Activated CD8-positive, alpha-beta T cell treated with anti-CD3 and anti-CD28 coated beads for 36 hours (primary cell): Measurements from ENCODE around the gene SZRD1. TPM values are rescaled to one million over a fixed set of nuclear protein-coding genes. Genes with fewer than 3 reads are reported as not detected.
"Not testable (repeated sequence)": the region's sequence is repeated elsewhere in the genome, so short reads cannot be mapped to it uniquely, and the experiment has no call there.

Source experiments
- ATAC-seq: fragments of 200-7000 bp; cut with Tn5 transposase; one replicate; pipeline ENCODE4 v1.10.0; 2021; ENCODE audit warnings: mild to moderate bottlenecking, moderate library complexity
- CTCF ChIA-PET: fragments of 350-600 bp; sonication (Branson Sonifier 250); formaldehyde crosslinking; loops from one replicate; lab custom pipeline; 2021; ENCODE audit warnings: antibody characterized with exemption; lab: Charles Lee
- POLR2A ChIA-PET: fragments of 350-600 bp; sonication (Branson Sonifier 250); formaldehyde crosslinking; loops from one replicate; lab custom pipeline; 2021; ENCODE audit warnings: antibody characterized with exemption; lab: Charles Lee
- DNase-seq: peaks from one replicate; pipeline ENCODE4 v3.0.0-alpha.2; 2020
- H3K27ac Mint-ChIP-seq: one replicate; pipeline ENCODE4 v1.8.0; 2021; ENCODE audit warnings: mild to moderate bottlenecking, mixed read lengths
- H3K27me3 Mint-ChIP-seq: one replicate; pipeline ENCODE4 v1.8.0; 2021; ENCODE audit warnings: mixed read lengths
- H3K36me3 Mint-ChIP-seq: one replicate; pipeline ENCODE4 v1.8.0; 2021; ENCODE audit warnings: low read depth, mixed read lengths
- H3K4me1 Mint-ChIP-seq: one replicate; pipeline ENCODE4 v1.8.0; 2021; ENCODE audit warnings: low read depth, mixed read lengths
- H3K4me3 Mint-ChIP-seq: one replicate; pipeline ENCODE4 v1.8.0; 2021; ENCODE audit warnings: mild to moderate bottlenecking, moderate library complexity, mixed read lengths
- H3K9me3 Mint-ChIP-seq: one replicate; pipeline ENCODE4 v1.8.0; 2021; ENCODE audit warnings: mixed read lengths
- CTCF ChIP-seq: fragments of 200-600 bp; IDR thresholded peaks from one replicate; pipeline ENCODE4 v1.8.0; 2022; ENCODE audit warnings: antibody characterized with exemption, mild to moderate bottlenecking
- intact Hi-C: fragments of 100-400 bp; cut with micrococcal nuclease; formaldehyde crosslinking; loops from one replicate; pipeline ENCODE4 v1.10.0; 2022
- total RNA-seq, 2 experiments: library from RNA; stranded (reverse); gene quantifications; one replicate each; pipeline ENCODE4 v1.2.3, GENCODE V29; 2021

Gene SZRD1
- total RNA-seq, 2 experiments from 2014 or later: 175 to 177 TPM

DNA sequence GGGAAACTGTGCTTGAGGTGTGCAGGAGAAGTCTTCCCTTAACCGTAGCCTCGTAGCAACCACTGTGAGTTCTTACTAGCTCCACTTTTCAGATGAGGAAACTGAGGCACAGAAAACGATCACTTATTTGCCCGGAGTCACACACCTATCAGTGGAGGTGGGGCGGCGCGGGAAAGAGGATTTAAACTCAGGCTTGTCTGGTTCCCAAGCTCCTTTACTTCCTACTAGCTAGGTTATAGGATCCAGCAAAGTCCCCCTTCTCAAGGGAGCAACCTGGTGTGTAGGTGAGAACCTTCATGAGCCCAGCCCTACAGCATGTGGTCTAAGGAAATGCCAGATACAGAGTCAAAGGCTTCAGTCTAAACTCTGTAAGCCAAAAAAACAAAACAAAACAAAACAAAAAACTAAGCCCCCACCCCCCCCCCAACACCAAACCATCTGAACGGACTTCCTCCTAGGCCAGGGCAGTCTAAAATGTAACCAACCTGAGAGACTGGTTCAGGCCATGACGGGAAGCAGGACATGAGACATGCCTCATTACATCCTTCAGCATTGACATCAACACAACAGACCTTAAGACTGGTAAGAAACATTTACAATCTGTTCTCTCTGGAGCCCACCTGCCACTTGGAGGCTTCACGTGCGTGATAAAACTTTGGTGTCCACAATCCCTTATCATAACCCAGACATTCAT is 14.1 kb upstream of the SZRD1 start:
- intact Hi-C loops: no loop called here
- ChIA-PET POLR2A (interaction anchor here (0.8 to 2.3 kb wide), 5 partner anchors 10 to 144 kb away, joined by 3 to 12 read pairs (median 5); no protein-coding TSS in a partner anchor), CTCF (interaction anchor here (1.0 to 5.1 kb wide), 8 partner anchors 10 to 108 kb away, joined by 3 to 53 read pairs (median 6); partner anchors contain the start of genes NECAP2 and SZRD1)
- no peaks in the 10 kb centered on the region for H3K27me3 Mint-ChIP-seq
- DNase-seq: no peak
- peak overlapping the region; percentile 96 for H3K27ac Mint-ChIP-seq
- H3K4me1 Mint-ChIP-seq: peaks cover 30% of the 10 kb centered on the region
- peak overlapping the region; percentile 84 for H3K4me3 Mint-ChIP-seq
- H3K9me3 Mint-ChIP-seq: no peaks in the 10 kb centered on the region
- peaks cover 3% of the 10 kb centered on the region for H3K36me3 Mint-ChIP-seq
- ATAC-seq: peak; percentile 2
- TF ChIP-seq CTCF: no peak

GRCh38 chr1:16354619-16355018 is 12.4 kb upstream of the SZRD1 start:
- Mint-ChIP-seq H3K36me3 (peaks cover 1% of the 10 kb centered on the region), H3K9me3 (no peaks in the 10 kb centered on the region), H3K4me3 (no peak overlapping the region), H3K4me1 (peaks cover 19% of the 10 kb centered on the region), H3K27me3 (no peaks in the 10 kb centered on the region), H3K27ac (no peak overlapping the region)
- POLR2A ChIA-PET: interaction anchor here (1.0 to 1.1 kb wide), 2 partner anchors 9 to 16 kb away, joined by 4 to 5 read pairs; no protein-coding TSS in a partner anchor
- ATAC-seq: no peak
- no peak for TF ChIP-seq CTCF
- DNase-seq: no peak
- CTCF ChIA-PET: interaction anchor here (1.0 to 5.1 kb wide), 2 partner anchors 9 to 109 kb away, joined by 3 to 53 read pairs; no protein-coding TSS in a partner anchor
- intact Hi-C loops: no loop called here

GRCh38 chr1:16356867-16357266 is 10.2 kb upstream of the SZRD1 start:
- CTCF ChIA-PET: no interaction called here
- no peaks in the 10 kb centered on the region for H3K27me3 Mint-ChIP-seq
- no peak overlapping the region for H3K4me3 Mint-ChIP-seq
- no peak for ATAC-seq
- DNase-seq: no peak
- no peak for TF ChIP-seq CTCF
- peaks cover 1% of the 10 kb centered on the region for H3K36me3 Mint-ChIP-seq
- no peaks in the 10 kb centered on the region for H3K9me3 Mint-ChIP-seq
- intact Hi-C loops: no loop called here
- no peak overlapping the region for H3K27ac Mint-ChIP-seq
- POLR2A ChIA-PET: interaction anchor here (0.8 kb wide), 1 partner anchor 12 kb away, joined by 3 read pairs; no protein-coding TSS in a partner anchor
- H3K4me1 Mint-ChIP-seq: peaks cover 6% of the 10 kb centered on the region

DNA sequence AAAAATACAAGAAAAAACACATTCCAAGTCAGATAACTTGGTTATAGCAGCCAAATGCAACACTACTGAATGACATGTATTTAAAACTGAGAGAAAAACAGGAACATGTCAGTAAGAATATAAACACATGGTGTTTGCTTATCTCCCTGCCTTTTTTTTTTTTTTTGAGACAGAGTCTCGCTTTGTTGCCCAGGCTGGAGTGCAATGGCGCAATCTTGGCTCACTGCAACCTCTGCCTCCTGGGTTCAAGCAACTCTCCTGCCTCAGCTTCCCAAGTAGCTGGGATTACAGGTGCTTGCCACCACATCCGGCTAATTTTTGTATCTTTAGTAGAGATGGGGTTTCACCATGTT is 1.9 kb upstream of the SZRD1 start:
- ChIA-PET POLR2A (interaction anchor here (0.8 to 0.9 kb wide), 2 partner anchors 13 to 15 kb away, joined by 3 to 4 read pairs; no protein-coding TSS in a partner anchor), CTCF (interaction anchor here (1.5 to 3.6 kb wide), 4 partner anchors 15 to 286 kb away, joined by 3 to 20 read pairs (median 14); no protein-coding TSS in a partner anchor)
- not testable (repeated sequence) for H3K4me3 Mint-ChIP-seq, H3K27me3 Mint-ChIP-seq, DNase-seq, ATAC-seq, H3K9me3 Mint-ChIP-seq
- intact Hi-C loops: loop anchor here (10.0 kb wide), 2 partner anchors 120 to 290 kb away; partner anchors contain the start of gene FAM131C
- Mint-ChIP-seq H3K36me3 (peaks cover 18% of the 10 kb centered on the region), H3K27ac (peak overlapping the region; percentile 49), H3K4me1 (peaks cover 25% of the 10 kb centered on the region)

- Mint-ChIP-seq H3K4me3 (peak overlapping the region; percentile 98), H3K9me3 (no peaks in the 10 kb centered on the region), H3K36me3 (peaks cover 30% of the 10 kb centered on the region), H3K27me3 (no peaks in the 10 kb centered on the region), H3K4me1 (peaks cover 41% of the 10 kb centered on the region), H3K27ac (peak overlapping the region; percentile 100)
- ATAC-seq (peak; percentile 69), DNase-seq (peak; percentile 92)
- intact Hi-C loops: loop anchor here (10.0 kb wide), 2 partner anchors 123 to 293 kb away; partner anchors contain the start of gene FAM131C
- ChIA-PET CTCF (interaction anchor here (0.8 to 2.3 kb wide), 3 partner anchors 11 to 53 kb away, joined by 4 to 11 read pairs (median 5); partner anchors contain the start of gene FBXO42), POLR2A (interaction anchor here (0.6 to 2.5 kb wide), 8 partner anchors 9 to 401 kb away, joined by 3 to 13 read pairs (median 6); partner anchors contain the start of genes FBXO42 and NECAP2)
- no peak for TF ChIP-seq CTCF
These were observed 371 bp downstream of the SZRD1 start for GRCh38 chr1:16367258-16367967.
